Stimulated activated CD8-positive, alpha-beta memory T cell treated with anti-CD3 and anti-CD28 coated beads, Interleukin-7, amount 100 ng/mL, for 4 hours (primary cell): ENCODE results near the gene YTHDC2.
"Not testable (repeated sequence)": the region's sequence is repeated elsewhere in the genome, so short reads cannot be mapped to it uniquely, and the experiment has no call there.

ENCODE experiments used
- DNase-seq, 2 donors: peaks; one replicate each; pipeline ENCODE4 v3.0.0-alpha.2; 2020; ENCODE audit warnings: low read depth in 2 of 2

YTHDC2 gene

DNA sequence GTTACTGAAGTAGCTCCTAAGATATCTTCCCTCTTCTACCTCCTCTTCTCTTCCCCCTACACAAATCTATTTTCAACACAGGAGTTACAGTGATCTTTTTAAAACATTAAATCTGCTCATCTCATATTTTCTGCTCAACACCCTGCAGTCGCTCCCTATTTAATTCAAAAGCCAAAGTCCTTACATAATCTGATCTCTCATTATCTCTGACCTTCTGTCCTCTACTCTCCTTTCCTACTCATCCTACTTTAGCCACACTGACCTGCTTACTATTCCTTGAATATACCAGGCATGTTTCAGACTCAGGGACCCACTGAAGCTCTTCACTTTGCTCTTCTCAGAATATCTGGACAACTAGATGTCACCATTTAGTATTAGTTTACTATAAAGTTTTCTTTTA is 87.9 kb downstream of the YTHDC2 start:
- no peak for DNase-seq

DNA sequence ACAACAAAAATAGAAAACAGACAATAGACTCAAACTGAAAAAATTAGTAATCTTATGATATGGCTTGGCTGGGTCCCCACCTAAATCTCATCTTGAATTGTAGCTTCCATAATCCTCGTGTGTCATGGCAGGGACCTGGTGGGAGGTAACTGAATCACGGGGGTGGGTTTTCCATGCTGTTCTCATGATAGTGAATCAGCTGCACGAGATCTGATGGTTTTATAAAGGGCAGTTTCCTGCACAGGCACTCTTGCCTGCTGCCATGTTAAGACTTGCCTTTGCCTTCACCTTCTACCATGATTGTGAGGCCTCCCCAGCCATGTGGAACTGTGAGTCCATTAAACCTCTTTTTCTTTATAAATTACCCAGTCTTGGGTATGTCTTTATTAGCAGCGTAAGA is 89.8 kb downstream of the YTHDC2 start:
- not testable (repeated sequence) for DNase-seq

DNA sequence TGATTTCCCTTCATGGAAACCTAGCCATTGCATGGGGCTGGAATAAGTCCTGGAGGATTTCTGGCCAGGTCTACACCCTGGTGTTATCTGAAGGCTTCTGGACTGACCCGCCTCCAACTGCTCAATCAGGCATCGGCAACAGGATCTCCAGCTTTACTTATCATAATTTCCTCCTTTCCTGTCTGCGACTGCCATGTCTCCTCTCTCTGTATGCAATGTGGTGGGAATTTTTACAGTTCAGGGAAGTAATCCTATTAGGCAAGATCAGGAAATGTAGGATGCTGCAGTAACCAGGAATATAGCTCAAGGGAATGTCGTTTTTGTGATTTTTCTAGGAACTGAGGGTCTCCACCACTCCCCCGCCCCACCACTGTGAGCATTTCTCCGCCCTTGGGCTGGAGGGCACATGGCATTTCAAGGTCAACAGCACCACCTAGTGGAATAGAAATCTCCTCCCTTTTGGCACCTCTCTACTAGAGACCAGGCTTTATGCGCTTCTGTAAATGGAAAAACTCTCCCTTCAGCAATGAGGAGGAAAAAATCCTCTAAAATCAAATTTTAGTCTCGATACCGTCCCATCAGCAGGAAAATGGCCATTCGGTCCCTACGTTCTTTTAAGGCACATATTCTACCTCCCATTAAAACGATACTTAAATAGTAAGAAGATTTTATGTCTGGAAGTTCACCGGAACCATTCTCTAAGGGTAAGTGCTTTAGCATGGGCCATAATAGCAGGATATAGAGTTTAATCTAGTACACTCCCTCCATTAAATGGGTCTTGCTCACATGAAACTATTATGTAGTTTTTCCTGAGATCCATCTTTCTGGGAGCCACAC is 93.0 kb downstream of the YTHDC2 start:
- DNase-seq: peak in 1 of 2 donors; percentile 6

DNA sequence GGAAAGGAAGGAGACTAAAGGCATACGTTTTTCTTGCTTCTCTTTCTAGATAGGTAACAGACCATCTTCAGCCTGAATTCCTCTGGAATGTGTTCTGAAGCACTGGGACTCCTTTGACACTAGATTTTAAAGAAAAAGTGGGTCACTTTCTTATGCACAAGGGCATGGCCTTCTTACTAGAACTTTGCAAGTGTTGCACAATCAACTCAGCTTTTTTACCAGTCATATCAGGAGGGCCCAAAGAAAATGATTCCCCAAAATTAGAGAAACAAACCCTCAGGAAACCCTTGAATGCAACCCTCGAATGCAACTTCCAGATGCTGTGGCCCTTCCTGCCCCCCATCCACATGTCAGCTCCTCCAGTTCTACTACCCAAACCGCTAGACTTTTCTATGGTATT is 93.9 kb downstream of the YTHDC2 start:
- DNase-seq: no peak

DNA sequence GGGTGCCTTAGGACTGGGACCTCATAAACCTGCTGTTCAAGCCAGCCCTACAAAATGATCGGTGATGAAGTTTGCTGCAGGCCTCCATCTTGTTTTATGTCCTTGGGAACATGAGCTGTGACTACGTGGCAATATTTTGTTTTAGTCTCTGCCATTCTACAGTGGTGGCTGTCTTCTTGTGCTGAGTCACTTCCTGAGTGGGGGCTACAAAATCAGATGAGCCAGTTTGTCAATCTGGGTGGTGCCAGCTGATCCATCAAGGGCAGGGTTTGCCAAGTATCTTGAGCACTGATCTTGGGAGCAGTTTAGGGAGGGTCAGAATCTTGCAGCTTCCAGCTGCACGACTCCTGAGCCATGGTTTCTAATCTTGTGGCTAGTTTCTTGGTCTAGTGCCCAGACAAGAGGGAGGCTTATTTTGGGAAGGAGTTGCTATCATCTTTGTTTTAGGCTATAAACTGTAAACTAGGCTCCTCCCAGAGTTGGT is 94.7 kb downstream of the YTHDC2 start:
- no peak for DNase-seq

DNA sequence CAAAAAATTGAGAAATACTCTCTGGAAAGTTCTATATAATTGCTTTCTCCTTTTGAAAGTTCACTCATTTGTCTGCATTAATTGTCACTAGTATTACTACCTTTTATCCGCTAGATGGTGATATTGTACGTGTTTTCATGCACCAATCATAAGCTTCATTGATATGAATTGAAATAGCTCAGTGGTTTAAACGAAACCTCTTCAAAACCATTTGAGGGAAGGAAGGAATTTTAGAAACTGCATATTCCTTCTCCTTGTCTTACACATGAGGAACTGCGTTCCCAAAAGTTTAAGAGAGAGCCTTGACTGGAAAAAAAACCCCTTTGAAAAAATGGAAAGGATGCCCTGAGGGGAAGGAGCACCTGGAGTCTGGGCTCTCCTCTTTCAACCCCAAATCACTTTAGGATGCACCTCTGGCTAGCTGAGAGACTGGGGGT is 98.6 kb downstream of the YTHDC2 start:
- no peak for DNase-seq

DNA sequence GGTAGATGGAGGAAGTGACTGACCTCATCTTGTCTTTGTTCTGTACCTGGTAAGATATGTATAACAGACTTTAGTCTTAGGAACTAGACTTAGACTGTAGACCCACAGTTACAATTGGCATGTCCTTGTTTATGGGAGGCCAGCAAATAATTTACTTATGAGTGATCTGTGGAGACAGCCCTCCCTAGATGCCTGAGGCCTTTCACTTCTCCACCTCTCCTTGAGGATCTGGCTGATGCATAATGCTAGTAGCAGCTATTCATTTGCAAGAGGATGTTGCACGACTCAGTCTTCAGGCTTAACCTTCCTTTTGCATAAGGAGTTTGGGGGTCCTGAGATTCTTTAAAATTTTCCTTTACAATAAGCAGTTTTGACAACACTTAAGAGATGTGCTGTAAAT is 100.7 kb downstream of the YTHDC2 start:
- no peak for DNase-seq

DNA sequence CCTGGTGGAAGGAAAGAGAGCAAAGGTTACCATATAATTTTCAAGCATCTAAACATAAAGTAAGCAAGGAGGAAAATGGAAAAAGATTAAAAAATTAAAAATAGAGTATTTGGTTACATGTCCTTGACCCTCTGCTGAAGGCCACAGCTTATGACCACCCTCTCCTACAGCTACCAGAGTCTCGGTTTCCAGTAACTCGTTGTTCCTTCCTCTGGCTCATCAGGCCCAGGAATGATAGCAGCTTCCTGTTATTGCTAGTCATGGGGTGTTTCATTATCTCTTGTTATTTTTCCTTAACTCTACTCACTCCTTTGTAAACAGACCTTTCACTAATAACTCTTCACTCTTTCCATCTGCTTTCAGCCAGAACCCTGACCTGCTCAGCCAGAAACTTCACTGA is 102.2 kb downstream of the YTHDC2 start:
- no peak for DNase-seq

DNA sequence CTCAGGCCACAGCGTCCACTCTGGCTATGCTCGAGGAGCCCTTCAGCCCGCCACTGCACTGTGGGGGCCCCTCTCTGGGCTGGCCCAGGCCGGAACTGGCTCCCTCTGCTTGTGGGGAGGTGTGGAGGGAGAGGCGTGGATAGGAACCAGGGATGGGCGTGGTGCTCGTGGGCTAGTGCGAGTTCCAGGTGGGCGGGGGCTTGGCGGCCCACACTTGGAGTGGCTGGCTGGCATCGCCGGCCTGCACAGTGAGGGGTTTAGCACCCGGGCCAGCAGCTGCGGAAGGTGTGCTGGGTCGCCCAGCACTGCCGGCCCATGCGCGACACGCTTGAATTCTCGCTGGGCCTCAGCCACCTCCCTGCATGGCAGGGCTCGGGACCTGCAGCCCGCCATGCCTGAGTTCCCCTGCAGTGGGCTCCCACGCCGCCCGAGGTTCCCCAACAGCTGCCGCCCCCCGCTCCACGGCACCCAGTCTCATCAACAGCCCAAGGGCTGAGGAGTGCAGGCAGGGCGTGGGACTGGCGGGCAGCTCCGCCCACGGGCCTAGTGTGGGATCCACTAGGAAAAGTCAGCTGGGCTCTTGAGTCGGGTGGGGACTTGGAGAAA is 103.8 kb downstream of the YTHDC2 start:
- DNase-seq: no peak

DNA sequence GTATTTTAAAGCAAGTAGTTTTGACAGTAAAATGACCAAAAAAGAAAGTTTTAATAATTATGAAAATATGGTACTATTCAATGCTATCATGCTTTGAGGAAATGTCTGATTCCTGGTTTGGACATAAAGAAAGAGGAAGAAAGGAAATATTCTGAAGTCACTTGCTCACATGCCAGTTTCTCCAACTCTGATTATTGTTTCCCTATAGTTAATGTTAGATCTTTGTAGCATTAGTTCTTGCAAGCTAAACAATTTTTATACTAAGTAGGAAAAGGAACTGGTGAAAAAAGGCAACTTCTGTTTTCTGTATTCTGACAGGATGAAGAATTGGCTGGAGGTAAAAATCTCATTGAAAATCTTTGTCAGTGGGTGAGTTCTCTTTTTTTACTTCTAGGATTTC is 119.5 kb downstream of the YTHDC2 start:
- no peak for DNase-seq

DNA sequence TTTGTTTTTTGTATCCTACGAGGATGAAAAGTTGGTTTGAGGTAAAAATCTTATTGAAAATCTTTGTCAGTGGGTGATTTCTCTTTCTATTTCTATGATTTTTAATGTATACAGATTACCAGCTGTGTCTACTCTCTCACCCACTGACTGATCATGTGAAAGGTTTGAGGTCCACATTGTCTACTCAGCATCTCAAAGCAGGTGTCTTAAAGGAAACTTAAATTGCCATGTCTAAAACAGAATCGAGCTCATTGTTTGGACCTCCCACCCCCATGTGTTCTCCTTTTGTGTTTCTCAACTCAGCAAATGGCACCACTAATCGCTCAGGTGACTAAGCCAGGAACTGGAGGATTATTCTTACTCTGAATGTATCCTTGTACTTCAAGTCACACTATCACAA is 121.5 kb downstream of the YTHDC2 start:
- no peak for DNase-seq

DNA sequence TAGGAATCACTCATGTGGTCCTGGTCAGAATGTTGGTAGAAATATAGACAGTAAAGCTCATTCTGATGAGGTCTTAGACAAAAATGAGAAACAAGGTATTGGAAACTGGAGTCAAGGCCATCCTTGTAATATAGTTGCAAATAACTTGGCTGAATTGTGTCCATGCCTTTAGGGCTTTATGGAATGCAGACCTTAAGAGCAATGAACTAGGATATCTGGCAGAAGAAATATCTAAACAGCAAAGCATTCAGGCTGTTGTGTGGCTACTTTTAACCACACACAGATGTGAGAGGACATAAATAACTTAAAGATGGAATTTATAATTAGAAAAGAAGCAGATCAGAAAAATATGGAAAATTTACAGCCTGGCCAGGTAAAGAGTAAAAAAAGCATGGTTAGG is 128.2 kb downstream of the YTHDC2 start:
- DNase-seq: no peak
